HG03571 (cell line): ENCODE data around the gene SCO2.

ENCODE experiments used
- ATAC-seq: cut with Tn5 transposase; IDR thresholded peaks from one replicate; pipeline ENCODE4 v1.9.1; 2021; ENCODE audit not compliant: unreplicated experiment

Gene SCO2

GRCh38 chr22:50532824-50533796 lies 7.7 kb upstream of the SCO2 start:
- ATAC-seq, result no peak

DNA sequence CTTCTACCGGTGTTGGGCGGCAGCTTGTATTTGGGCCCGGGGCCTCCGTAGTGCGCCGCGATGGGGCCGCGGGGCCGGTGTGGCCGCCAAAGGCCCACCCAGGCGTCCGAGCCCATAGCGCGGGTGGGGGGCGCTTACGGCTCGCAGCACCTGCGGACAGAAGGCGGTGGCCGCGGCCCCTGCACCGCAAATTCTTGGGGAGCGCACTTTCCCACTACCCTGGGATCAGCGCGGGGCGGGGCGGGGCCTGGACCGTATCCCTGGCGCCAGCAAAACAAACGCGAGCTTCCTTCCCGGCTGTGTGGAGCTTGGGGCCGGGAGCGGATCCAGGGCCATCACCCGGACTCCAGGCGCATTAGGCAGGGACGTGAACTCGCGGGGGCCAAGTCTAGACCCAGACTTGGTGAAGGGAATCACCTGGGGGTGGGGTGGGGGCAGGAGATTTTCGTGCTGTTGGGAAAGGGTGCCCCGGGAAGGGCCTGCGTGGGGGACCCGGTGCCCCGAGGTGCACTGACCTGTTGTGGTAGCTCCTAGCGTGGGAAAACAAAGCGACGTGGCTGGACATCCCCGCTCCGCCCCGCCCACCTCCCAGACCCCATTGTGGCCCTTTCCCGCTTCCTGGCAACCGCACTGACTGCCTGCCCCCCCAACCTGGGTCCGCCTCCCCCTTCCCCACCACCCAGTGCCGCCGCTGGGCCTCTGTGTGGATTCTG lies 6.7 kb upstream of the SCO2 start:
- no peak for ATAC-seq

DNA sequence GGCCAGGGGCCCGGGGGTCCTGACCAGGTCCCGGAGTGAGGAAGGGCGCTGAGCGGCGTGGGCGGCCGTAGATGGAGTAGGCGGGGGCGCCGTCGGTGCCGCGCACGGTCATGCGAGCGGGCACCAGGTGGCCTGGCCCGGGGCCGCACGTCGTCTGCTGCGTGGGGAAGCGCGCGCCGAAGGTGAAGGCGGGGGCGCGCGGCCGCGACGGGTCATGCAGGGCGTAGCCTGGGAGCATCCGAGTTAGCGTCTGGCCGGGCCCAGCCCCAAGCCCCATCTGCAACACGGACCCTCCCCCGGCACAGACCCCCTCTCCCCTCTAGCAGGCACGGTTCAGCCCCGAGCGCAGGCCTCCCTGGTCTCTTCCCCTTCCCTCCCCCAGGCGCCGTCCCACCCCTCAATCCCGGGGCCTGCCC lies 6.2 kb upstream of the SCO2 start:
- ATAC-seq, result no peak

- ATAC-seq, result peak; percentile 26
Measured at GRCh38 chr22:50530877-50531545, 5.6 kb upstream of the SCO2 start.

DNA sequence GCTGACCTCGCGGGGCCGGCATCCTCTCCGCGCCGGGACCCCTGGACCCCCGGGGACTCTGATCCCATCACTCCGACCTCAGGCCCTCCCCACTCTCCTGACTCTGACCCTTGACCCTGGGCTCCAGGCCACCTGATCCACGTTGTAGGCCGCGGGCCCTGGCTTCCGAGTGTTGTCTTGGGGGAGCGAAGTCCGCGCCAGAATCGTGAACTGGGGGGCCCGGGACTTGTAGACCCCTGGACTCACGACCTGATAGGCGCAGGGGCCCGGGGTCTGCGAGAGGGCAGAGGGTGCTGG lies 5.1 kb upstream of the SCO2 start:
- no peak for ATAC-seq

DNA sequence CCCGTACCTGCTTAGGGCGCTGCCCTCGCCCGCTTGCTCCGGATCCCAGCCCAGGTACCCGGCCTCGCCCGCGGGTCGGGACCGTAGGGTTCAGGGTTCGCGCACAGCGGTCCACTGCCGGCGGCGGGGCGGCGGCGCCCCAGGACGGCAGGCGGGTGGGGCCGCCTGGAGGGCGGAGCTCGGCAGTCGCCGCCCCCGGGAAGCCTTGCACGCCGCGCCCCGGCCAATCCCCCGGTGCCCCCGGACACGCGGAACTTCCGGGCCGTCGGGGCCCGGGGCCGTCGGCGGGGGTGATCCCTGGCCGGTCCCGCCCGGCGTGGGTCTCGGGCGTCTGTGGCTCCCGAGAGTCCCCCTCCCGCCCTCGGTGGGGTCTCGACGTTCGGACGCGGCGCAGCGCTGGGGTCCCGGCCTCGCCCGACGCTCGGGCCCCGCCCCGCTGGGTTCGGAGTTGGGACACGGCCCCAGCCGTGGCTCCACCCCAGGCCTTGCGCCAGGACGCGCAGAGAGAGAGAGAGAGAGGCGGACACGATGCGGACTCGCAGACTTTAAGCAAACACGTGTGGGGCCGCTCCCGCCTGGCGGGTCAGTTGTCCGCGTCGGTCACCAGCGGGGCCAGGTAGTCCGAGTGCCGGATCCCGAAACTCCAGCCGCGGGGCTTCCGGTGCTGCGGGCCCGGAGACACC lies 4.6 kb upstream of the SCO2 start, which contains the start of gene TYMP:
Gene TYMP, minus strand, starts transcription at position 116 of the 683 bp plus-strand sequence. CDS start 303 bp downstream, outside the sequence.
- ATAC-seq, result no peak

DNA sequence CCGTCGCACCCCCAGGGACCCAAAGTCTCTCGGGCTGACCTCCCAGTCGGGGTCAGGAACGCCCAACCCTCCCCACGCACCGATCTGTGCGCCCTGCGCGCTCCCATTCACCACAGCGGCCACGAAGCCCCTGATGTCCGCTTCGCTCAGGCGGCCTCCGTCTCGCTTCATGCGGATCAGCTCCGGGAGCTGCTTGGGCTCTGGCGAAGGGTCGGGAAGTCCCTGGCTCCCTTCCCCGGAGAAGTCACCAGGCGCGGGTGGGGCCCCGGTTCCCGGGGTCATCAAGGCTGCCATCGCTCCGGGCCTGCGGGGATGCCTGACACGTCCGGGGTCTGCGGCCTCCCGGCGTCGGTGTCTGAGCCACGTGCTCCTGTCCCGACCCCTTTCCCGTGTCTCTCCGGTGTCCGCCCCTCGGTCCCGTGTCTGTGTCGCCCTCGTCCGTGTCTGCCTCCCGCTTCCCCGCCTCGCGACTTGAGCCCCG lies 4.1 kb upstream of the SCO2 start:
- no peak for ATAC-seq

DNA sequence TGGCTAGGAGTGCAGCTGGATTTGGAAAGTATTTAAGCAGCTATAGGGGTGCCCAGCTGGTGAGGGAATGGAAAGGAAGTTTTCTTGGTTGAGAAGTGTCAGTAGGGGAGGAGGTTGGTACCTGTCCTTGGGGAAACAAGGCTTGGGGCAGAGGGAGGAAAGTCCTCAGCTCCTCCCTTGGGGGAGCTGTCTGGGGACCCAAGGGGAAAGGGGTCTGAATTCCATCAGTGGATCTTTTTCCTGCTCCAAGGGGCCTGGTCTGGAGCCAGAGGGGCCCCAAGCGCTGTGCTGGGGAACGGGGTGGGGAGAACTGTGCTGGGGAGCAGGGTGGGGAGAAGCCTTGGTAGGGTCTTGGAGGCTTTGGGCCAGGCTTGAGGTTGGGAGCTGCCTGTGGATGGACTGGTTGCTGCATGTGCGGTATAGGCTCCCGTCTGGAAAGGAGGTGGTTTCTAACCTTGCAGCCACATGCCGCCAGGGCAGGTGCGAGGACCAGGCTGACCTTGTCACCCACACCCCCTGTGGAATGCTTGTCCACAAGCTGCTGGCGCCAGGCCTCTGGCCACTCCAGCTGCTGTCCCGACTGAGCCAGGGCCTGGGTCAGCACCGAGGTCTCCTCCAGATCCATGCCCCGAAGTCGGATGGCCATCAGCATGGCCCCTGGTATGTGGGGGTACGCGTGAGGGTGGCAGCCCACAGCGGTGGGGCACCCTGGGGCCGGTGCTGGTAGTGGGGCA lies 3.5 kb upstream of the SCO2 start:
- ATAC-seq, result no peak

DNA sequence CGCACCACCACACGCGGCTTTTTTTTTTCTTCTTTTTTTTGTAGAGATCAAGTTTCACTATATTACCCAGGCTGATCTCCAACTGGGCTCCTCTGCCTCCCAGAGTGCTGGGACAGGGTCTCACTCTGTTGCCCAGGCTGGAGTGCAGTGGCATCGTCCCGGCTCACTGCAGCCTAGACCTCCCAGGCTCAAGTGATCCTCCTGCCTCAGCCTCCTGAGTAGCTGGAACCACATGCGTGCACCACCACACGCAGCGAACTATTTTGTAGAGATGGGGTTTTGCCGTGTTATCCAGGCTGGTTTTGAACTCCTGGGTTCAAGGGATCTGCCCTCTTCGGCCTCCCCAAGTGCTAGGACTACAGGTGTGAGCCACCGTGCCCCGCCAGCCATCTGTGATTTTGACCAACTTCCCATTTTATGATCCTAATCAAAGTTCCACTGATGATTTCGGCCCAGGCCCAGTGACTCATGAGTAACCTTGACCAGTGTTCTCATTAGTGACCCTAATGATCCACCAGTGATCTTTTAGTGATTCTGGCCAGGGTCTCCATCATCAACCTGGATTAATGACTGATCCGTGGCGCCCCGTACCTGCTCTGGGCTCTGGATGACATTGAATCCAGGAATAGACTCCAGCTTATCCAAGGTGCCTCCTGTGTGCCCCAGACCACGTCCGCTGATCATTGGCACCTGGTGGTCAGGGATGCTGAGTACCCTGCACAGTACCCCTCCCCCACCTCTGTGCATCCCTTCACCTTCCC lies 2.7 kb upstream of the SCO2 start:
- ATAC-seq, result no peak

- no peak for ATAC-seq
Measured at GRCh38 chr22:50526834-50527801, 1.7 kb upstream of the SCO2 start.

GRCh38 chr22:50526108-50526833 lies 873 bp upstream of the SCO2 start:
- peak; percentile 27 for ATAC-seq

DNA sequence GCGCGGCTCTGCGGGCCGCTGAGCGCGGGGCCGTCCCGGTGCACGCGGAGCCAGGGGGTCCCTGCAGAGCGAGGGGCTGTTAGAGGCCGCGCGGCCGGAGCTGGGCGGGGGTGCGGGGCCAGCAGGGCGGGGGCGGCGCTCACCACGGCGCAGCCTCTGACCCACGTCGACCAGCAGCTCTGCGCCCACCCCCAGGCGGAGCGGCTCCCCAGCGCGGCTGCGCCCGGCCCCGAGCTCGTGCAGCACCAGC lies 385 bp upstream of the SCO2 start:
- peak; percentile 9 for ATAC-seq

DNA sequence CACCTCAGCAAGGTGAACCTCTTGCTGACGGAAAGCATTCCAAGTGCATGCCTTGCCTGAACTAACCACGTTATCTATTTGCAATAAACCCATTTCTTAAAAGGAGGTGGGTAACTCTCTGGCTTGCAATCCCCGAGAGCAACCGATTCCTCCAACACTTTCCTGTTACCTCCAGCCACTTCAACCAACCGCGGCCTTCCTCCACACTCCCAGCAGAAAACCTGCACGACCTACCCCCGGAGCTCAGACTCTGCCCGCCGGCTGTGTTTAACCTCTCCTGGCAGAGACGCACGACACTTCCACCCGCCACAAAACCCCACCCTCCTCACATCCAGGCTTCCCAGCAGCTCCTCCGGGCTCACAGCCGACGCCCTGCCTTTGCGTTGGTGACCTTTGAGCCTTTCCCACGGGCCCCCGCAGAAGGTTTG lies 708 bp downstream of the SCO2 start:
- ATAC-seq, result no peak

DNA sequence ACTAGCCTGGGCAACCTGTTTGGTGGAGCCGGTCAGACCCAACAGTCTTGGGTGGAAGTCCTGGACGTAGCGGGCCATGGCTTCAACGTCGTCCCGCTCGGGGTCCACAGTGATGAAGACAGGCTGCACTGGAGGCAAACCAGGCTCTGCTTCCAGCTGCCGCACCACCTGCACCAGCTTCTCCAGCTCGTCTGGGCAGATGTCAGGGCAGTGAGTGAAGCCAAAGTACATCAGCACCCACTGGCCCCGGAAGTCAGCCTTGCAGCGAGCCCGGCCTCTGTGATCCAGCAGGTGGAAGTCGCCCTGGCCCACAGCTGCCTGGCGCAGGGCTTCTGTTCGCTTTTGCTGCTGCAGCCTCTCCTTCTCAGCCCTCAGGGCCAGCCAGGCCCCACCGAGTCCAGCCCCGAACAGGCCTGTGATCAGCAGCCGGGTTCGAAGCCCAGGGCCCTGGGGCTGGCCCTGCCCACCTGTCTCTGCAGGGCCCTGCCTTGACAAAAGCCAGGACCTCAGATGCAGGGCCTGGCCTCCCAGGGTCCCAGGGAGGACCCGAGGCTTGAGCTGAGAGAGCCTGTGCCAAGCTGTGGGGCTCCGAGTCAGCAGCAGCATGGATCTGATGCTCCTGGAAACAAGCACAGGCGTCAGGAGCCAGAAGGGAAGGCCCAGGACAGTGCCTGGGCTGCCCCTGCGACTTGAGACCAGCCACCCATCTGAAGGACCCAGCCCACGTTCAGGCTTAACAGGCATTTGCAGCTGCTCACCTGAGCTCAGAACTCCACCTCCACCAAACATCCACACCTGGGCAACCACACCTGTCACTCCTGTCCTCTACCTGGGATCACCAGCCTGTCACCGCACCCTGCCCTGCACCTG lies 1.4 kb downstream of the SCO2 start:
- no peak for ATAC-seq

- no peak for ATAC-seq
Measured at GRCh38 chr22:50523458-50523805, 2.0 kb downstream of the SCO2 start.

- no peak for ATAC-seq
Measured at GRCh38 chr22:50522806-50523438, 2.5 kb downstream of the SCO2 start.
